H9 (cell line): ENCODE data around the gene CADPS2. TPM values are rescaled to one million over a fixed set of nuclear protein-coding genes. Genes with fewer than 3 reads are reported as not detected.

Experiments used
- DNase-seq: peaks from one replicate; pipeline ENCODE4 v3.0.0-alpha.2; 2017
- H2AFZ ChIP-seq: one replicate; pipeline ENCODE4 v1.6.1; 2013; ENCODE audit warnings: mild to moderate bottlenecking, low read length, control low read depth, moderate library complexity
- H2AK5ac ChIP-seq: 2 replicates; pipeline ENCODE4 v1.6.1; 2013; ENCODE audit warnings: low read length, control low read depth, mixed read lengths; ENCODE audit not compliant: insufficient read length
- H2BK120ac ChIP-seq: one replicate; pipeline ENCODE4 v1.6.1; 2013; ENCODE audit warnings: low read depth, mild to moderate bottlenecking, low read length, control low read depth, inconsistent platforms; ENCODE audit not compliant: poor library complexity, severe bottlenecking
- H2BK12ac ChIP-seq: 2 replicates; pipeline ENCODE4 v1.6.1; 2013; ENCODE audit warnings: low read length, control low read depth, mixed read lengths, low read depth; ENCODE audit not compliant: insufficient read length
- H2BK15ac ChIP-seq: 2 replicates; pipeline ENCODE4 v1.6.1; 2013; ENCODE audit warnings: low read depth, low read length, control low read depth
- H2BK20ac ChIP-seq: one replicate; pipeline ENCODE4 v1.6.1; 2013; ENCODE audit warnings: low read depth, mild to moderate bottlenecking, low read length, control low read depth, inconsistent platforms; ENCODE audit not compliant: poor library complexity, severe bottlenecking
- H2BK5ac ChIP-seq: 2 replicates; pipeline ENCODE4 v1.6.1; 2013; ENCODE audit warnings: low read length, control low read depth, mixed read lengths; ENCODE audit not compliant: insufficient read length
- H3K14ac ChIP-seq: 2 replicates; pipeline ENCODE4 v1.6.1; 2013; ENCODE audit warnings: low read length, control low read depth; ENCODE audit not compliant: insufficient read depth
- H3K18ac ChIP-seq: 2 replicates; pipeline ENCODE4 v1.6.1; 2013; ENCODE audit warnings: low read depth, mild to moderate bottlenecking, mixed read lengths, low read length, control low read depth; ENCODE audit not compliant: insufficient read length
- H3K23ac ChIP-seq: 2 replicates; pipeline ENCODE4 v1.6.1; 2013; ENCODE audit warnings: low read length, control low read depth, mixed read lengths, low read depth; ENCODE audit not compliant: insufficient read length
- H3K23me2 ChIP-seq: 2 replicates; pipeline ENCODE4 v1.6.1; 2013; ENCODE audit warnings: low read depth, mild to moderate bottlenecking, mixed read lengths, low read length, control low read depth; ENCODE audit not compliant: insufficient read length, poor library complexity, severe bottlenecking
- H3K27ac ChIP-seq: 2 replicates; pipeline ENCODE4 v1.5.1; 2013; ENCODE audit warnings: low read length, control low read depth, mixed read lengths, low read depth; ENCODE audit not compliant: insufficient read length
- H3K27me3 ChIP-seq: 2 replicates; pipeline ENCODE4 v1.6.1; 2013; ENCODE audit warnings: low read length, control low read depth, inconsistent platforms; ENCODE audit not compliant: insufficient read depth
- H3K4ac ChIP-seq: 2 replicates; pipeline ENCODE4 v1.6.1; 2013; ENCODE audit warnings: low read depth, mild to moderate bottlenecking, control low read depth, inconsistent platforms, low read length, moderate library complexity
- H3K4me1 ChIP-seq: 2 replicates; pipeline ENCODE4 v1.6.1; 2013; ENCODE audit warnings: low read length, control low read depth, inconsistent platforms; ENCODE audit not compliant: insufficient read depth
- H3K4me2 ChIP-seq: 2 replicates; pipeline ENCODE4 v1.6.1; 2013; ENCODE audit warnings: low read length, control low read depth, mixed read lengths; ENCODE audit not compliant: insufficient read length, insufficient read depth
- H3K56ac ChIP-seq: 2 replicates; pipeline ENCODE4 v1.6.1; 2013; ENCODE audit warnings: low read depth, mild to moderate bottlenecking, mixed read lengths, low read length, control low read depth; ENCODE audit not compliant: insufficient read length
- H3K79me1 ChIP-seq: 2 replicates; pipeline ENCODE4 v1.6.1; 2013; ENCODE audit warnings: low read depth, mild to moderate bottlenecking, moderate library complexity, low read length, control low read depth, inconsistent platforms; ENCODE audit not compliant: insufficient read depth, poor library complexity, severe bottlenecking
- H3K79me2 ChIP-seq: 2 replicates; pipeline ENCODE4 v1.6.1; 2013; ENCODE audit warnings: low read length, control low read depth, inconsistent platforms; ENCODE audit not compliant: insufficient read depth
- H3K9ac ChIP-seq: 2 replicates; pipeline ENCODE4 v1.6.1; 2013; ENCODE audit warnings: low read length, control low read depth, mixed read lengths; ENCODE audit not compliant: insufficient read length; ENCODE audit errors: extremely low read depth
- H3K9me3 ChIP-seq: one replicate; pipeline ENCODE4 v1.6.1; 2013; ENCODE audit warnings: low read depth, low read length, inconsistent platforms; ENCODE audit not compliant: control insufficient read depth
- H3T11ph ChIP-seq: one replicate; pipeline ENCODE4 v1.6.1; 2013; ENCODE audit warnings: mild to moderate bottlenecking, low read length, control low read depth, inconsistent platforms
- H4K20me1 ChIP-seq: one replicate; pipeline ENCODE4 v1.6.1; 2013; ENCODE audit not compliant: control insufficient read depth, insufficient read length, insufficient read depth
- H4K5ac ChIP-seq: 2 replicates; pipeline ENCODE4 v1.6.1; 2013; ENCODE audit warnings: low read depth, mild to moderate bottlenecking, mixed read lengths, low read length, control low read depth; ENCODE audit not compliant: insufficient read length
- H4K8ac ChIP-seq: replicated peaks from 2 replicates; pipeline ENCODE4 v1.6.1; 2013; ENCODE audit warnings: low read length, control low read depth, mixed read lengths, low read depth; ENCODE audit not compliant: insufficient read length
- H4K91ac ChIP-seq: 2 replicates; pipeline ENCODE4 v1.6.1; 2013; ENCODE audit warnings: low read depth, mild to moderate bottlenecking, moderate library complexity, mixed read lengths, low read length, control low read depth; ENCODE audit not compliant: insufficient read length
- H3K27ac Mint-ChIP-seq, 3 experiments: 2 replicates in 2 of 3; 3 replicates in 1 of 3; pipeline ENCODE4 v1.8.0; 2020 to 2021; ENCODE audit warnings: mixed read lengths in 3 of 3, mild to moderate bottlenecking in 1 of 3, moderate library complexity in 1 of 3
- H3K27me3 Mint-ChIP-seq: 2 replicates; pipeline ENCODE4 v1.8.0; 2021; ENCODE audit warnings: low read depth, mild to moderate bottlenecking, moderate library complexity, mixed read lengths
- H3K36me3 Mint-ChIP-seq, 3 experiments: 2 replicates in 2 of 3; 3 replicates in 1 of 3; pipeline ENCODE4 v1.8.0; 2020 to 2021; ENCODE audit warnings: low read depth in 3 of 3, mixed read lengths in 3 of 3; ENCODE audit not compliant: insufficient read depth in 1 of 3
- H3K4me1 Mint-ChIP-seq, 2 experiments: 2 replicates each; pipeline ENCODE4 v1.8.0; 2020; ENCODE audit warnings: mixed read lengths in 2 of 2
- H3K4me3 Mint-ChIP-seq, 2 experiments: 2 replicates in 1 of 2; 3 replicates in 1 of 2; pipeline ENCODE4 v1.8.0; 2020 to 2021; ENCODE audit warnings: mild to moderate bottlenecking in 2 of 2, mixed read lengths in 2 of 2, moderate library complexity in 1 of 2
- H3K9me3 Mint-ChIP-seq, 2 experiments: 2 replicates in 1 of 2; 3 replicates in 1 of 2; pipeline ENCODE4 v1.8.0; 2020; ENCODE audit warnings: mild to moderate bottlenecking in 2 of 2, mixed read lengths in 2 of 2, moderate library complexity in 1 of 2
- CTCF ChIP-seq: fragments of 200-600 bp; sonication (generic); conservative IDR thresholded peaks from 3 replicates; pipeline ENCODE4 v1.8.0; 2021; ENCODE audit warnings: antibody characterized with exemption, mild to moderate bottlenecking
- WGBS: extraction: QIAGEN DNeasy Blood & Tissue Kit; methylation state at CpG from one replicate; pipeline ENCODE4 v1.1.7; 2013; ENCODE audit warnings: missing lambda C conversion rate, low lambda C conversion rate, mixed read lengths; ENCODE audit not compliant: insufficient read length; ENCODE audit errors: extremely low coverage; 5-methylcytosine and 5-hydroxymethylcytosine counted together
- total RNA-seq: library from RNA; stranded (reverse); gene quantifications from 2 replicates; pipeline ENCODE4 v1.2.1, GENCODE V29; 2021

CADPS2 gene
- total RNA-seq, 1 experiment from 2014 or later, result 7.1 TPM

DNA sequence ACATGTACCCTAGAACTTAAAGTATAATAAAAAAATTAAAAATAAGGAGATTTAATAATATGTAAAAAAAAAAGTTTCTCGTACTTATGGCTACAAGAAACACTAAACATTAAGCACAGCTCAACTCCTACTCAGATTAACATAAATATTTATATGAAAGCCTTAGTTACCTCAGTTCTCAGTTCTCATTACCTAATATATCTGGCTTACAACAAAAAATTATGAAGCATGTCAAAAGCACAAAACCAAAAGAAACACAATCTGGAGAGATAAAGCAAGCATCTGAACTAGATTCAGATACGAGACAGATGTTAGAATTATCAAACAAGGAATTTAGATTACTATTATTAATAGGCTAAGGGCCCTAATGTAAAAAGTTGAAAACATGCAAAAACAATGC, 227.4 kb downstream of the CADPS2 start:
- H2AFZ ChIP-seq, result no peak overlapping the region
- H3K23me2 ChIP-seq, result no peaks in the 10 kb centered on the region
- H3K27me3 Mint-ChIP-seq, result no peaks in the 10 kb centered on the region
- H3K56ac ChIP-seq, result no peak overlapping the region
- H3K9me3 Mint-ChIP-seq, result peaks cover 0 to 8% of the 10 kb centered on the region in 2 experiments; a peak in 3 of 5 replicates
- H4K5ac ChIP-seq, result no peak overlapping the region
- H3K4ac ChIP-seq, result no peak overlapping the region
- H2BK15ac ChIP-seq, result no peak overlapping the region
- H2BK120ac ChIP-seq, result no peak overlapping the region
- no peaks in the 10 kb centered on the region for H3K4me1 ChIP-seq
- no peak overlapping the region for H3K27ac ChIP-seq
- no peaks in the 10 kb centered on the region for H3K4me1 Mint-ChIP-seq
- no peaks in the 10 kb centered on the region for H3K27me3 ChIP-seq
- H4K20me1 ChIP-seq, result no peaks in the 10 kb centered on the region
- no peak overlapping the region for H2BK5ac ChIP-seq
- H4K91ac ChIP-seq, result no peak overlapping the region
- no peak overlapping the region for H3K23ac ChIP-seq
- no peak overlapping the region for H3K14ac ChIP-seq
- H2AK5ac ChIP-seq, result no peak overlapping the region
- WGBS, result no CpG with 5 or more reads among the region's 2 CpGs
- no peak for TF ChIP-seq CTCF
- no peak overlapping the region for H3K4me2 ChIP-seq
- no peaks in the 10 kb centered on the region for H3K9me3 ChIP-seq
- no peaks in the 10 kb centered on the region for H3K79me2 ChIP-seq
- peaks cover 0 to 6% (median 5%) of the 10 kb centered on the region in 3 experiments; a peak in 5 of 7 replicates for H3K36me3 Mint-ChIP-seq
- H2BK20ac ChIP-seq, result no peak overlapping the region
- DNase-seq, result no peak
- H3K27ac Mint-ChIP-seq, result no peak overlapping the region
- H3T11ph ChIP-seq, result no peak overlapping the region
- no peak overlapping the region for H3K9ac ChIP-seq
- no peak overlapping the region for H2BK12ac ChIP-seq
- no peak overlapping the region for H4K8ac ChIP-seq
- no peaks in the 10 kb centered on the region for H3K79me1 ChIP-seq
- H3K4me3 Mint-ChIP-seq, result no peak overlapping the region
- H3K18ac ChIP-seq, result no peak overlapping the region
